ENCODE measurements around the gene ZNF331.

GRCh38 chr19:53506728-53507127 is 31.2 kb upstream of the ZNF331 start:
- TF ChIP-seq YY1 (IDR thresholded peaks at IDR 0.05; ENCODE audit: insufficient read depth, insufficient read length) (no peak), ZNF274 (IDR thresholded peaks at IDR 0.05; ENCODE audit: low read depth, low read length) (no peak), SUZ12 (IDR thresholded peaks at IDR 0.05; ENCODE audit: extremely low read depth, insufficient read depth, insufficient read length) (no peak)

All from NT2/D1 (cell line).